Prostate gland (tissue), 2 donors: ENCODE data around the gene CAPN3.

Experiments
- CTCF ChIP-seq, 4 experiments: fragments of 200-600 bp in 2 of 4; fragments of 450-650 bp in 2 of 4; sonication (generic) in 2 of 4; IDR thresholded peaks; 1 replicate in 3 of 4; 2 replicates in 1 of 4; pipeline ENCODE4 v1.5.1; 2016 to 2019; ENCODE audit warnings: antibody characterized with exemption in 4 of 4, mild to moderate bottlenecking in 2 of 4, moderate library complexity in 2 of 4
- POLR2A ChIP-seq: fragments of 450-650 bp; IDR thresholded peaks from one replicate; pipeline ENCODE4 v1.6.1; 2016; ENCODE audit warnings: antibody characterized with exemption, mild to moderate bottlenecking
- POLR2AphosphoS5 ChIP-seq: sonication (generic); formaldehyde crosslinking; IDR thresholded peaks from one replicate; pipeline ENCODE4 v1.6.1; 2017; ENCODE audit warnings: antibody characterized with exemption

- TF ChIP-seq CTCF (IDR thresholded peaks at IDR 0.05) (no peak), POLR2A (no peak), POLR2AphosphoS5 (no peak)
Observed at GRCh38 chr15:42367041-42367440, 7.7 kb downstream of the CAPN3 start.
